ENCODE measurements around the gene HES6.

HES6 gene

DNA sequence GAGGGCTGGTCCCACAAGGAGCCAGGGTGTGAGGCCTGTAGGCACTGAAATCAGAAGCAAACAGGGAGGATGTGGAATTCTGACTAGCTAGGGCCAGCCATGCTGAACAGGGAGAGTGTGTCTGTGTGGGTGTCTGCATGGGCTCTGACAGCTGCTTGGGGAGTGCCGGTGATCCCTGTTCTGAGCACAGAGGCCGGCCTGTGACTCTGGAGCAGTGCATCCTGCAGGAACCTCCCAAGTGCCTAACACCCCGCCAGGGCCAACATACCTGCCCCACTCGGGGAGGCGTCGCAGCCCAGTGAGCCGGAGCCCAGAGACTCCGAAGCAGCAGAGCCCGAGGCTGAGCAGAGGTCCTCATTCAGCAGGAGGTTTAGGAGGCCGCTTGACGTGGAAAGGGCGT lies 11.5 kb upstream of the HES6 start:
- no peak overlapping the region for H3K27ac ChIP-seq
- no peak for TF ChIP-seq ZFX (IDR thresholded peaks at IDR 0.05; ENCODE audit: borderline replicate concordance)
- TF ChIP-seq, protein P1, sequence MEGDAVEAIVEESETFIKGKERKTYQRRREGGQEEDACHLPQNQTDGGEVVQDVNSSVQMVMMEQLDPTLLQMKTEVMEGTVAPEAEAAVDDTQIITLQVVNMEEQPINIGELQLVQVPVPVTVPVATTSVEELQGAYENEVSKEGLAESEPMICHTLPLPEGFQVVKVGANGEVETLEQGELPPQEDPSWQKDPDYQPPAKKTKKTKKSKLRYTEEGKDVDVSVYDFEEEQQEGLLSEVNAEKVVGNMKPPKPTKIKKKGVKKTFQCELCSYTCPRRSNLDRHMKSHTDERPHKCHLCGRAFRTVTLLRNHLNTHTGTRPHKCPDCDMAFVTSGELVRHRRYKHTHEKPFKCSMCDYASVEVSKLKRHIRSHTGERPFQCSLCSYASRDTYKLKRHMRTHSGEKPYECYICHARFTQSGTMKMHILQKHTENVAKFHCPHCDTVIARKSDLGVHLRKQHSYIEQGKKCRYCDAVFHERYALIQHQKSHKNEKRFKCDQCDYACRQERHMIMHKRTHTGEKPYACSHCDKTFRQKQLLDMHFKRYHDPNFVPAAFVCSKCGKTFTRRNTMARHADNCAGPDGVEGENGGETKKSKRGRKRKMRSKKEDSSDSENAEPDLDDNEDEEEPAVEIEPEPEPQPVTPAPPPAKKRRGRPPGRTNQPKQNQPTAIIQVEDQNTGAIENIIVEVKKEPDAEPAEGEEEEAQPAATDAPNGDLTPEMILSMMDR (IDR thresholded peaks at IDR 0.05), result no peak

DNA sequence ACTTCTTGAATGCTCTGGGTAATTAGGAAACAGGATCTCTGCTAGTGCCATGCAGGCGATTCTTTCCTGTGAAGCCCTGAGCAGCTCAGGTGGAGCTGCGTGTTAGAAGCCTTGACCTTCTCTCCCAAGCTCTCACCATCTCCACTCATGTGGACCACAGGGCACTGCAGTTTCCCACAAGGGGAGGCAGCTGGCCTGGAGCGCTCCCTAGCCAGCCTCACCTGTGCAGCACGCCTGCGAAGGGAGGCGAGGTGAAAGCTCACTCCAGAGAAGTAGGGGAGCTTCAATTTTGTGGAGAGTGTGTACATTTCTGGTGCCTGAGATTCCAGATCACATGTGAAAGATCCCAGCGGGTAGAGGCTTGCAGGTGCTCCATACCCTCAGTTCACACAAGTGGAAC lies 11.1 kb upstream of the HES6 start:
- no peak overlapping the region for H3K27ac ChIP-seq
- TF ChIP-seq, protein P1 (IDR thresholded peaks at IDR 0.05), result no peak
- no peak for TF ChIP-seq ZFX (IDR thresholded peaks at IDR 0.05; ENCODE audit: borderline replicate concordance)

DNA sequence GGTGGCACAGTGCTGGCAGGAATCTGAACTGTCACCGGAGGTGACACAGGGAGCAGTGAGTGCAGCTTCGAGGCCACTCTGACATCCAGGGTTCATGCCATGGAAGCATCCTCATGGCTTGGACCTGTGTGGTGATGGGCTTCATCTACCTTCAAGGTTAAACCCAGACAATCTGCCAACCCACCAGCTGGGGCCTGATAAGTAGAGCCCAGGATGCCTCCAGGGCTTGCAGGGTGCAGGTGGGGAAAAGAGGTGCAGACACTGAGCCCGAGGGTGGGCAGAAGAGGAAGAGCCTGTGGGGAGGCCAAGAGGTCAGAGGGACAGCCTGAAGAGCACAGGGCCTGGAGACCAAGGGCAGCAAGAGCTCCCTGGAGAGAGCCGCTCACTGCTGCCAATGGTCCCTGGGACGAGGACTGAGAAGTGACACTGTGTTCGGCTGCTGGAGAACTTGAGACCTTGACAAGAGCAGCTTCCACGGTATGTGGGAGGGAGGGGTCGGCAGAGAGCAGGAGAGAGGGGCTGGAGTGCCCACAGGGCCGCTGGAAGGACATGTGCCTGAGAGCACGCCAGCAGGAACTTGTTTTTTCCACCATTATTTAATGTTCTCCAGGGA lies 8.1 kb upstream of the HES6 start:
- TF ChIP-seq ZFX (IDR thresholded peaks at IDR 0.05; ENCODE audit: borderline replicate concordance), result no peak
- TF ChIP-seq, protein P1 (IDR thresholded peaks at IDR 0.05), result no peak
- H3K27ac ChIP-seq, result no peak overlapping the region

DNA sequence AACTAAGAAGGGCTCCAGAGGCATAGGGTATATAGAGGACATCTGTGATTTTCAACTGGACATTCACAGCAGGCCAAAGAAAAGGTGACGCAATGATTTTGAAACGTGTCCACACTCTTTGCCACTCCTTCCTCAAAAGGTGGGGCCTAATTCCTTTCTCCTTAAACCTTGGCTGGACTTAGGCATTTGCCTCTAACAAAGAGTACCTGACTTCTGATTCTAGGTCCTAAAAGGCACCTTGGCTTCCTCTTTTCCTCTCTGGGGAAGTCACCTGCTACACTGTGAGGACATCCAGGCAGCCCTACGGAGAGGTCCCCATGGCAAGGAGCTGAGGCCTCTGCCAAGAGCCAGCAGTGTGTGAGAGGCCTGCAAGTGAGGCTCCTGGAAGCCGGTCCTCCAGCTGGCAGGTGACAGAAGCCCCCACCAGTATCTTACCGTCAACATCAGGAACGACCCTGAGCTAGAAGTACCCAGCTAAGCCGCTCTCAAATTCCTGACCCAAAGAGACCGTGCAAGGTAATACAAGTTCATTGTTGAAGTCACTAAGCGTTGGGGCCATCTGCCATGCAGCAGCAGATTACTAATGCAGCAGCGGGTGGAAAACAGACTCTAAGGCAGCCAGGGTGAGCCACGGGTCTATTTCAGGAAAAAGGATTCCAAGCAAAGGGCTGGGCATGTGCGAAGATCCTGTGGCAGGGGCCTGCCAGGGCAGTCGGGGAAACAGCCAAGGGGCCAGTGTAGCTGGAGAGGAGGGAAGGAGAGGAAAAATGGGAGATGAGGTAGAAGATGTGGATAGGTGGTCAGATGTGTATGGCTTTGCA lies 7.4 kb upstream of the HES6 start:
- TF ChIP-seq, protein P1 (IDR thresholded peaks at IDR 0.05), result no peak
- TF ChIP-seq ZFX (IDR thresholded peaks at IDR 0.05; ENCODE audit: borderline replicate concordance), result no peak
- H3K27ac ChIP-seq, result no peak overlapping the region

DNA sequence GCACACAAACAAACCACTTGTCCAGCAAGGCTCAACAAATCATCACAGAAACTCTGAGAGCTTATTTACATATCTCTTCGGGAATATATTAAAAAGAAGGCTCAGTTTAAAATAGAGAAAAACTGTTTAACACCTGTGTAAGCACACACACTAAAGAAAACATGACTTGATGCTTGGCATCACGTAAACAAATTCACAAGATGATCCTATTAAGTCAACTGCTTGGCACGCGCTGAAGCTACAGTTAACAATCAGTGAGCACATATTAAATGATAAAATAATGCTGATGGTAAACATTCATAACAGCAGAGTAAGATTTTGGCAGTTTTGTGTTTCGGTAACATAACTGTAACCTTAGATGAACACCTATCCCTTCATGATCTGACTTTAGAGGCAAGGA lies 4.3 kb upstream of the HES6 start:
- TF ChIP-seq, protein P1 (IDR thresholded peaks at IDR 0.05), result no peak
- TF ChIP-seq ZFX (IDR thresholded peaks at IDR 0.05; ENCODE audit: borderline replicate concordance), result no peak

DNA sequence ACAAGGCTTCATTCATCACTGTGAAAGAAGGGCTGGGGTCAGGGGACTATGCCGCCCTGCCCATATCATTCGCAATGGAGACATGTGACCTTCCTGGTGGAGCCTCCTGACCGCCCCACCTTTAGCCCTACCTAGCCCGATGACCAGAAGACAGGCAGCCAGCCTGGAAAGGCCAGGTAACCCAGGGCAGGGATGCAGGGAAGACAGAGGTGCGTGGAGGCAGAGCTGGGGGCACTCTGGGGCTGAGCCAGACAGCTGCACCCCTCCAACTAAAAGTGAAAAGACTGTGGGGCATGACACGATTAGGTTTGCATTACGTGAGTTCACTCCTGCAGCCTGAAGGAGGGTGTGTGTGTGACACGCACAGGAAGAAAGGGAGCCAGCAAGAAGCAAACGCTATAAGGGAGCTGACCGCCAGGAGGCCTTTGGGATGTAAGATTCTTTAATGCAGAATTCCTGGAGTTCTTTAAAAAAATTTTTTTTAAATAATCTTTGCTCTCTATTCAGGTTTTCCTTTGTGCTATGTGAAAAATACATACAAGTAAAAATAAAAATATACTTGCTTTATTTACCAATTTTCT lies 3.7 kb upstream of the HES6 start:
- H3K27ac ChIP-seq, result peak overlapping the region; percentile 30
- no peak for TF ChIP-seq ZFX (IDR thresholded peaks at IDR 0.05; ENCODE audit: borderline replicate concordance)
- TF ChIP-seq, protein P1 (IDR thresholded peaks at IDR 0.05), result peak; percentile 58

More for the DNA sequence above, 4.3 kb upstream of the HES6 start:
- H3K27ac ChIP-seq, result peak overlapping the region; percentile 30

All from 22Rv1 (cell line).